Activated CD4-positive, alpha-beta T cell treated with anti-CD3 and anti-CD28 coated beads for 1 hour (primary cell): ENCODE results near the gene WBP4.

Experiments
- DNase-seq: peaks from one replicate; pipeline ENCODE4 v3.0.0-alpha.2; 2020

WBP4 gene

GRCh38 chr13:41049480-41050440, 11.5 kb upstream of the WBP4 start:
- DNase-seq, result no peak

GRCh38 chr13:41052441-41052840, 8.9 kb upstream of the WBP4 start:
- no peak for DNase-seq

GRCh38 chr13:41053384-41053826, 7.9 kb upstream of the WBP4 start:
- no peak for DNase-seq

GRCh38 chr13:41054212-41054877, 7.0 kb upstream of the WBP4 start:
- no peak for DNase-seq

GRCh38 chr13:41054919-41055619, 6.2 kb upstream of the WBP4 start:
- DNase-seq, result no peak

- no peak for DNase-seq
Observed at GRCh38 chr13:41056194-41056593, 5.1 kb upstream of the WBP4 start.

GRCh38 chr13:41056826-41057711, 4.2 kb upstream of the WBP4 start:
- no peak for DNase-seq

GRCh38 chr13:41058295-41059070, 2.8 kb upstream of the WBP4 start:
- no peak for DNase-seq

GRCh38 chr13:41059456-41060081, 1.7 kb upstream of the WBP4 start:
- DNase-seq, result no peak

GRCh38 chr13:41060082-41060723, 1.1 kb upstream of the WBP4 start:
- peak; percentile 60 for DNase-seq

- peak; percentile 81 for DNase-seq
Observed at GRCh38 chr13:41060724-41061074, 610 bp upstream of the WBP4 start.

- no peak for DNase-seq
Observed at GRCh38 chr13:41061914-41062837, 867 bp downstream of the WBP4 start.

GRCh38 chr13:41064493-41064892, 3.2 kb downstream of the WBP4 start:
- no peak for DNase-seq

- no peak for DNase-seq
Observed at GRCh38 chr13:41065078-41065477, 3.8 kb downstream of the WBP4 start.

GRCh38 chr13:41074523-41074922, 13.2 kb downstream of the WBP4 start:
- no peak for DNase-seq

- peak; percentile 21 for DNase-seq
Observed at GRCh38 chr13:41075034-41075433, 13.7 kb downstream of the WBP4 start.

- no peak for DNase-seq
Observed at GRCh38 chr13:41075485-41075884, 14.2 kb downstream of the WBP4 start.

GRCh38 chr13:41077475-41077874, 16.2 kb downstream of the WBP4 start:
- no peak for DNase-seq

GRCh38 chr13:41079725-41080124, 18.4 kb downstream of the WBP4 start:
- DNase-seq, result no peak
